ENCODE measurements around the gene SYT7. TPM values are rescaled to one million over a fixed set of nuclear protein-coding genes. Genes with fewer than 3 reads are reported as not detected.

The SYT7 gene
- total and polyA plus RNA-seq, 2 of the 4 experiments (the other 2 are of a cell fraction), result under 0.01 to 0.19 TPM

GRCh38 chr11:61531044-61531443 lies 49.8 kb downstream of the SYT7 start:
- no peak overlapping the region for H2BK120ac ChIP-seq (ENCODE audit: low read depth, low read length)
- BruUV-seq (replicated peaks), result no TSS peak
- no peak overlapping the region for H2AFZ ChIP-seq (replicated peaks; ENCODE audit: low read length, poor library complexity)
- H2BK5ac ChIP-seq (ENCODE audit: low read depth, low read length, poor library complexity, severe bottlenecking), result no peak overlapping the region
- H3K56ac ChIP-seq (ENCODE audit: extremely low read depth, insufficient read depth, low read length), result no peak overlapping the region
- H3K36me3 ChIP-seq (ENCODE audit: control insufficient read depth, insufficient read depth, low read length), result no peaks in the 10 kb centered on the region
- H4K8ac ChIP-seq (ENCODE audit: low read depth in 2 of 2, low read length in 2 of 2), result no peak overlapping the region
- no peak overlapping the region for H3K27ac ChIP-seq (ENCODE audit: insufficient read depth, low read length)
- H3K9me3 ChIP-seq (ENCODE audit: control insufficient read depth, insufficient read depth, low read length), result 0 out of 2 replicates have a peak, but pooled peaks cover 2% of the 10 kb centered on the region
- ChIA-PET POLR2A (ENCODE audit: unreplicated experiment) (no interaction called here), CTCF (interaction anchor here (1.0 kb wide), 1 partner anchor 16 kb away, joined by 3 read pairs; no protein-coding TSS in a partner anchor)
- intact Hi-C loops (cut with micrococcal nuclease) (loop anchor here (5.0 kb wide), 2 partner anchors 46 to 96 kb away; no protein-coding TSS in a partner anchor), in situ Hi-C loops (cut with MboI; ENCODE audit: low sequenced_read_pairs) (no loop called here), dilution Hi-C loops (cut with HindIII; ENCODE audit: low sequenced_read_pairs, unreplicated experiment) (no loop called here)
- no peak overlapping the region for H2BK20ac ChIP-seq (ENCODE audit: low read depth, low read length)
- H4K91ac ChIP-seq (ENCODE audit: insufficient read depth, low read depth, low read length), result no peak overlapping the region
- TF ChIP-seq MAZ (IDR thresholded peaks at IDR 0.05; ENCODE audit: borderline replicate concordance, low read depth, low read length) (no peak), ELK1 (IDR thresholded peaks at IDR 0.05; ENCODE audit: borderline replicate concordance, low read depth, low read length) (no peak), CHD1 (IDR thresholded peaks at IDR 0.05; ENCODE audit: low read depth, low read length) (no peak), USF2 (IDR thresholded peaks at IDR 0.05; ENCODE audit: low read depth, low read length) (no peak), MXI1 (IDR thresholded peaks at IDR 0.05; ENCODE audit: borderline replicate concordance, low read depth, low read length) (no peak), BHLHE40 (IDR thresholded peaks at IDR 0.05; ENCODE audit: low read depth, low read length) (no peak), MAFK (IDR thresholded peaks at IDR 0.05; ENCODE audit: low read depth, low read length) (no peak), SMC3 (IDR thresholded peaks at IDR 0.05; ENCODE audit: low read depth, low read length) (no peak), CTCF (conservative IDR thresholded peaks at IDR 0.05; ENCODE audit: low read depth, low read length) (no peak), RCOR1 (IDR thresholded peaks at IDR 0.05; ENCODE audit: insufficient replicate concordance, low read length) (no peak)
- no CpG with 5 or more reads among the region's 3 CpGs for WGBS, 2 experiments (ENCODE audit: extremely low coverage in 2 of 2, insufficient read length in 1 of 2)
- no peaks in the 10 kb centered on the region for H4K20me1 ChIP-seq (ENCODE audit: insufficient read depth, low read length)
- H3K14ac ChIP-seq (replicated peaks; ENCODE audit: low read depth, low read length), result no peak overlapping the region
- no peak overlapping the region for H3K18ac ChIP-seq (ENCODE audit: low read depth, low read length)
- no peak overlapping the region for H2BK15ac ChIP-seq (ENCODE audit: low read depth, low read length)
- H3K23ac ChIP-seq (ENCODE audit: low read depth, low read length), result no peak overlapping the region
- H2AK9ac ChIP-seq (replicated peaks; ENCODE audit: low read depth, low read length, poor library complexity), result no peak overlapping the region
- no peak overlapping the region for H4K5ac ChIP-seq (ENCODE audit: low read depth, low read length)
- no peaks in the 10 kb centered on the region for H3K4me1 ChIP-seq (ENCODE audit: control insufficient read depth, insufficient read depth, low read length)
- no peak overlapping the region for H3K9ac ChIP-seq (ENCODE audit: low read depth, low read length)
- no peak overlapping the region for H3K4me2 ChIP-seq (ENCODE audit: low read depth, low read length)
- H3K27me3 ChIP-seq (ENCODE audit: control insufficient read depth, insufficient read depth, low read length), result peaks cover 81% of the 10 kb centered on the region
- H3K79me1 ChIP-seq (ENCODE audit: low read depth in 1 of 2, low read length in 2 of 2), result no peaks in the 10 kb centered on the region
- H3K4ac ChIP-seq (ENCODE audit: low read depth, low read length), result no peak overlapping the region
- H3K9me1 ChIP-seq (ENCODE audit: insufficient read depth, low read length), result no peaks in the 10 kb centered on the region; the same call in 1 of the 2 replicates
- no peak overlapping the region for H2AK5ac ChIP-seq (ENCODE audit: low read depth, low read length)
- H3K4me3 ChIP-seq (ENCODE audit: insufficient read depth, low read depth, low read length), result no peak overlapping the region
- ATAC-seq (ENCODE audit: low read depth) (no peak), DNase-seq (no peak)

All from IMR-90 (cell line).